CD4-positive, alpha-beta memory T cell (primary cell): Measurements from ENCODE around the gene NFRKB. TPM values are rescaled to one million over a fixed set of nuclear protein-coding genes. Genes with fewer than 3 reads are reported as not detected.

Experiments used
- CTCF ChIA-PET: fragments of 350-600 bp; sonication (Branson Sonifier 250); formaldehyde crosslinking; loops from one replicate; lab custom pipeline; 2021; ENCODE audit warnings: inconsistent platforms; ENCODE audit not compliant: partially characterized antibody; lab: Charles Lee
- POLR2A ChIA-PET: fragments of 350-600 bp; sonication (Branson Sonifier 250); formaldehyde crosslinking; loops from one replicate; lab custom pipeline; 2021; ENCODE audit not compliant: partially characterized antibody; lab: Charles Lee
- DNase-seq, 5 donors: peaks; one replicate each; pipeline versions ENCODE4 v3.0.0 to v3.0.0-alpha.2; 2020 to 2022; ENCODE audit warnings: mixed read lengths in 1 of 5
- H3K27ac ChIP-seq: one replicate; pipeline ENCODE4 v1.7.0; 2013; ENCODE audit warnings: low read depth, low read length
- H3K27me3 ChIP-seq: 2 replicates; pipeline ENCODE4 v1.7.0; 2013; ENCODE audit warnings: mild to moderate bottlenecking, low read length, moderate library complexity; ENCODE audit not compliant: insufficient read depth
- H3K36me3 ChIP-seq: 2 replicates; pipeline ENCODE4 v1.7.0; 2013; ENCODE audit warnings: mild to moderate bottlenecking, low read length, moderate library complexity; ENCODE audit not compliant: insufficient read depth
- H3K4me1 ChIP-seq: 2 replicates; pipeline ENCODE4 v1.7.0; 2013; ENCODE audit warnings: mild to moderate bottlenecking, low read length, moderate library complexity; ENCODE audit not compliant: insufficient read depth
- H3K4me3 ChIP-seq, 2 donors: one replicate each; pipeline ENCODE4 v1.7.0; 2013; ENCODE audit warnings: low read length in 2 of 2, mild to moderate bottlenecking in 1 of 2
- H3K9me3 ChIP-seq, 2 donors: one replicate each; pipeline ENCODE4 v1.7.0; 2013; ENCODE audit warnings: low read length in 2 of 2, control low read depth in 1 of 2; ENCODE audit not compliant: control insufficient read depth in 1 of 2
- H3K27ac Mint-ChIP-seq, 7 donors: one replicate each; pipeline ENCODE4 v1.8.0; 2020 to 2021; ENCODE audit warnings: mixed read lengths in 7 of 7, mild to moderate bottlenecking in 6 of 7, inconsistent platforms in 3 of 7, moderate library complexity in 3 of 7
- H3K27me3 Mint-ChIP-seq, 2 donors: one replicate each; pipeline ENCODE4 v1.8.0; 2020 to 2021; ENCODE audit warnings: mixed read lengths in 2 of 2
- H3K36me3 Mint-ChIP-seq, 2 donors: one replicate each; pipeline ENCODE4 v1.8.0; 2020 to 2021; ENCODE audit warnings: mixed read lengths in 2 of 2, inconsistent platforms in 1 of 2, mild to moderate bottlenecking in 1 of 2
- H3K4me1 Mint-ChIP-seq, 4 donors: one replicate each; pipeline ENCODE4 v1.8.0; 2020 to 2021; ENCODE audit warnings: mixed read lengths in 4 of 4, mild to moderate bottlenecking in 1 of 4
- H3K4me3 Mint-ChIP-seq, 8 donors: one replicate each; pipeline ENCODE4 v1.8.0; 2020 to 2021; ENCODE audit warnings: mixed read lengths in 8 of 8, mild to moderate bottlenecking in 7 of 8, moderate library complexity in 6 of 8, inconsistent platforms in 3 of 8
- H3K9me3 Mint-ChIP-seq, 8 donors: one replicate each; pipeline ENCODE4 v1.8.0; 2020 to 2021; ENCODE audit warnings: mixed read lengths in 8 of 8, mild to moderate bottlenecking in 5 of 8, inconsistent platforms in 3 of 8, moderate library complexity in 1 of 8
- intact Hi-C: fragments of 100-400 bp; cut with micrococcal nuclease; formaldehyde crosslinking; loops from one replicate; pipeline ENCODE4 v1.15.1; 2023
- polyA plus RNA-seq, 2 donors: library from polyadenylated mRNA; unstranded; fragments of 300-500 nt; fragmentation: Illumina TruSeq; gene quantifications; one replicate each; pipeline ENCODE4 v1.2.3, GENCODE V29; 2021
- total RNA-seq, 2 experiments: library from RNA; stranded (reverse); gene quantifications; one replicate each; pipeline ENCODE4 v1.2.3, GENCODE V29; 2021

The NFRKB gene
- total and polyA plus RNA-seq, 4 experiments from 2014 or later = 18.1 to 94.9 (median 63.2) TPM

DNA sequence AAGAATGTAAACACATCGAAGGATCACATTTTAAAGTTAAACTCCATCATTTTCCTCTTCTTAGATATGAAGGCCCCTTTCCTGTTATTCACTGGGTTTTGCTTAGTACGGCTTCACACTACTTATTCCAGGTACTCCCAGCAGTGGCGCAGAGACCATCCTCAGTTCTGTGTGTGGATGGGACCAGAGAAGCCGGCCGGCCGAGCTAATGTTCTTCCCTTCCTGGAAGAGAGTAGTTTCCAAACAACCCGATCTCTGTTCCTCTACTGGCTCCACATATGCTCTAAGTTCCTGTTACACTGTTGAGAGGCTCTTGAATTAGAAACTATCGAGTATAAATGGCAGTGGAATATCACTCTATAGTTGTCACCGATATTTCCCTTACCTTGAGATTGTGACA is 684 bp upstream of the NFRKB start:
- H3K4me3 ChIP-seq = peak overlapping the region in 1 of 2 donors; percentile 84
- H3K4me3 Mint-ChIP-seq = peak overlapping the region; percentile 92 to 94 (median 94)
- intact Hi-C loops = loop anchor here (5.0 kb wide), 1 partner anchor 109 kb away; no protein-coding TSS in a partner anchor

DNA sequence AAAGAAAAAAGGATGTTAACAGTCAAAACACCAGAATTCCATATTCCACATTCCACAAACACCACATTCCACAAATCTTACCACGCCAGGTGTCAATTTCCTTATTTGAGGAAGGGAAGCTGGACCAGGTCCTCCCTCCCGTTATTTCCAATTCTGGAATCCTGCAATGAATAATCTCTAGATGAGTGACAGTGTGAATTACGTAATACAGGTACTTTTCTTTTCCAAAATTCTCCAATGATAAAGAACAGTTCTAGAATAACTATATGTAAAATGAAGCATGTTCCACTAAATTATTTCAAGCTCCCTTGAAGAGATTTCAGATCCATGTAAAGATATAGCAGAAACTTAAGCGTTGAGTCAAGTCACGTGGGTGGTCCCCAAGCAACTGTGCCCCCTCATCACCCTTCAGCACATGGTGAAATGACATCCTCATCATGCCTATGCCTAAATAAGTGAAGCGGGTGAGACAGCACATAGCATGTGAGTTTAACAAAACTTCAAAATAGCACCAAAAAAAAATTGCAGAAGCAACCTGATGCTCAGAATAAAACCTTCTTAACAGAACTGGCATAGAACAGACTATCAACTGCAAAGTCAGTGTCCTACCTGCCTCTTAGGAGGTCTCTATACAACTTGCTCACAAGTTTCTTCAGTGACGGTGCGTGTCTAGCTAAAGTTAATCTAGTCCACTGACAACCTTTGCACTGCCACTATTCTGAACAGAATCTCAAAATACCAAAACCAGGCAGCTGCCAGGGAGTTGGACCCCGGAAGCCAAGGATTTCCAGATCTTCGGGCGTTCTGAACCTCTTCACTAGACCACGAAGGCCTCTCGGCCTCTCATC is 876 bp downstream of the NFRKB start:
- peaks cover 11% of the 10 kb centered on the region for H3K36me3 ChIP-seq
- DNase-seq = peak in 3 of 5 donors; percentile 18 to 29 (median 21)
- POLR2A ChIA-PET = interaction anchor here (0.7 to 3.1 kb wide), 17 partner anchors 9 to 237 kb away, joined by 3 to 29 read pairs (median 5); partner anchors contain the start of genes PRDM10 and TMEM45B

More for the DNA sequence above, 684 bp upstream of the NFRKB start:
- H3K9me3 Mint-ChIP-seq = peaks cover 0 to 2% (median 0%) of the 10 kb centered on the region in 8 donors
- Histone ChIP-seq H3K36me3 (peaks cover 11% of the 10 kb centered on the region), H3K27ac (peak overlapping the region; percentile 81), H3K27me3 (no peaks in the 10 kb centered on the region), H3K4me1 (peaks cover 29% of the 10 kb centered on the region), H3K9me3 (no peaks in the 10 kb centered on the region)
- no peaks in the 10 kb centered on the region for H3K27me3 Mint-ChIP-seq
- POLR2A ChIA-PET = interaction anchor here (0.6 to 3.1 kb wide), 11 partner anchors 8 to 236 kb away, joined by 3 to 29 read pairs (median 7); partner anchors contain the start of genes PRDM10 and TMEM45B
- DNase-seq = peak in 2 of 5 donors; percentile 2 to 3
- CTCF ChIA-PET = interaction anchor here (0.7 to 2.5 kb wide), 3 partner anchors 27 to 236 kb away, joined by 5 to 13 read pairs (median 9); no protein-coding TSS in a partner anchor
- H3K36me3 Mint-ChIP-seq = peaks cover 28 to 36% of the 10 kb centered on the region in 2 donors
- H3K4me1 Mint-ChIP-seq = peaks cover 20 to 47% (median 31%) of the 10 kb centered on the region in 4 donors
- H3K27ac Mint-ChIP-seq = peak overlapping the region; percentile 68 to 93 (median 90)

DNA sequence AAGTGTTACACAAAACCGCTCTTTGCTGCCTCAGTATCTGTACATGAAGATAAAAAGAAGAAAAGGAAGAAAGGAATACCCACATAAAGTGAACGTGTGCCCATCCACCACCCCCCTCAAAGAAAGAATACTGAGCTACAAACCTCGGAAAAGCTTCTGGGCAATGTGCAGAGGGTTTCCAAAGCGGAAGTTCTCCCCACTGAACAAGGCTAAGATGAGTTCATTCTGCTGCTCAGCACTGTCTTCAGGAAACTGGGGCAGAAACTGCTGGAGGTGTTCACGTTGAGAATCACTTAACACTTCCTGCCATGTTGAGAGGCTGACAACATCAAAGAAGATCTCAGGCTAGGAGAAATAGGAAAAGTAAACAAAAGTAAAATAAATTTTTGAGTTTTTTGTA is 6.9 kb downstream of the NFRKB start:
- Mint-ChIP-seq H3K27ac (peak overlapping the region; percentile 30 to 92 (median 81)), H3K4me1 (peaks cover 27 to 60% (median 37%) of the 10 kb centered on the region in 4 donors), H3K27me3 (no peaks in the 10 kb centered on the region), H3K9me3 (no peaks in the 10 kb centered on the region), H3K4me3 (peak overlapping the region in 6 of 8 donors; percentile 36 to 78 (median 55)), H3K36me3 (peaks cover 81% of the 10 kb centered on the region in 2 donors)
- H3K9me3 ChIP-seq = no peaks in the 10 kb centered on the region
- peaks cover 34% of the 10 kb centered on the region for H3K4me1 ChIP-seq
- H3K27ac ChIP-seq = peak overlapping the region; percentile 12
- no peaks in the 10 kb centered on the region for H3K27me3 ChIP-seq
- ChIA-PET POLR2A (interaction anchor here (0.9 to 1.3 kb wide), 3 partner anchors 21 to 74 kb away, joined by 3 to 7 read pairs (median 3); no protein-coding TSS in a partner anchor), CTCF (interaction anchor here (0.8 to 2.6 kb wide), 3 partner anchors 73 to 244 kb away, joined by 3 to 10 read pairs (median 5); partner anchors contain the start of gene TMEM45B)
- H3K4me3 ChIP-seq = no peak overlapping the region
- peak; percentile 29 to 49 (median 40) for DNase-seq
- intact Hi-C loops = no loop called here
- peaks cover 52% of the 10 kb centered on the region for H3K36me3 ChIP-seq

More for the DNA sequence above, 876 bp downstream of the NFRKB start:
- H3K27ac Mint-ChIP-seq = peak overlapping the region; percentile 82 to 93 (median 90)
- H3K9me3 Mint-ChIP-seq = peaks cover 0 to 2% (median 0%) of the 10 kb centered on the region in 8 donors
- H3K4me1 ChIP-seq = peaks cover 36% of the 10 kb centered on the region
- H3K4me1 Mint-ChIP-seq = peaks cover 25 to 59% (median 38%) of the 10 kb centered on the region in 4 donors
- H3K27ac ChIP-seq = peak overlapping the region; percentile 81
- H3K4me3 Mint-ChIP-seq = peak overlapping the region; percentile 92 to 94 (median 94)
- no peaks in the 10 kb centered on the region for H3K27me3 Mint-ChIP-seq
- H3K36me3 Mint-ChIP-seq = peaks cover 35 to 45% of the 10 kb centered on the region in 2 donors
- peak overlapping the region; percentile 61 to 84 for H3K4me3 ChIP-seq
- intact Hi-C loops = loop anchor here (1.0 to 5.0 kb wide), 7 partner anchors 40 to 420 kb away; partner anchors contain the start of genes APLP2, PRDM10 and ZBTB44
- CTCF ChIA-PET = interaction anchor here (0.6 to 2.5 kb wide), 7 partner anchors 13 to 237 kb away, joined by 3 to 13 read pairs (median 3); no protein-coding TSS in a partner anchor
- no peaks in the 10 kb centered on the region for H3K9me3 ChIP-seq
- no peaks in the 10 kb centered on the region for H3K27me3 ChIP-seq

DNA sequence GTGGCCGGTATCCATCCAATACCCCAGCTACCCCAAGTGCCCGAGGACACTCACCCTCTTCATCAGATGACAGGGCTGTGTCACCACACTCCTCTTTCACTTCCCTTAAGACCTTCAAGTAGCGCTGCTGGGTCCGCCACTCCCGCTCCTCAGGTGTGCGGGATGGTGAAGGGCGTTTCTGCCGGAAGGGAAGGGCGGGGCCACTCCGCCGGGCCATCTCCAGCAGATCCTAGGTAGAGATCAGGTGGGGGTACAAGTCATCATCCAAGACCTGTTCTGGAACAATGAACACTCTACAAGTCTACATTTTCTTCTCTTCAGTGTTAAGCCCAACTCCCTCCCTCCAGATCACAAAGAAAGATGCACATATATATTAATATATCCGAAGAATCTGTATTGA is 10.0 kb downstream of the NFRKB start:
- Mint-ChIP-seq H3K27me3 (no peaks in the 10 kb centered on the region), H3K36me3 (peaks cover 86 to 87% of the 10 kb centered on the region in 2 donors), H3K4me3 (no peak overlapping the region), H3K27ac (no peak overlapping the region), H3K9me3 (no peaks in the 10 kb centered on the region), H3K4me1 (peaks cover 19 to 35% (median 24%) of the 10 kb centered on the region in 4 donors)
- DNase-seq = no peak
- Histone ChIP-seq H3K27ac (no peak overlapping the region), H3K9me3 (no peaks in the 10 kb centered on the region), H3K4me3 (no peak overlapping the region), H3K36me3 (peaks cover 71% of the 10 kb centered on the region), H3K27me3 (no peaks in the 10 kb centered on the region), H3K4me1 (peaks cover 24% of the 10 kb centered on the region)
- intact Hi-C loops = no loop called here
- ChIA-PET CTCF (interaction anchor here (1.0 kb wide), 1 partner anchor 11 kb away, joined by 3 read pairs; no protein-coding TSS in a partner anchor), POLR2A (interaction anchor here (1.0 to 1.8 kb wide), 2 partner anchors 10 to 23 kb away, joined by 3 to 6 read pairs; partner anchors contain the start of gene NFRKB)

DNA sequence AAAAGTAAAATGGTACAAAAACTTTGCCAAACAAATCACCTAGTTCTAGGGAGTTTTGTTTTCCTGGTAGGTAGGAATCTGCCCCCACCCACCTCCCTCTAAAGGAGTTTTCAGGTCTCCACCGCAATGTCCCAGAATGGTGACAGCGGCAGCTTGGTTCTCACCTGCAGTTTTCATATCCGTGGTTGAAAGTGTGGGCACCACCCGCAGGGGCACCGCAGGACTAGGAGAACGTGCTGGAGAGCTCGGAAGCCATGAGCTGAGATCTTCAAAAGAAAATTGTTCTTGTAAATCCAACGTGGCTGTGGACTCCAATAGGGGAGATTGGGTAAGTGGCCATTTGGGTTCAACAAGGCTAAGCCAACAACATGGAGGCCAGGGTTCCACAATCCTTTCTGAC is 10.8 kb downstream of the NFRKB start:
- H3K36me3 Mint-ChIP-seq = peaks cover 84 to 86% of the 10 kb centered on the region in 2 donors
- peaks cover 20 to 27% (median 22%) of the 10 kb centered on the region in 4 donors for H3K4me1 Mint-ChIP-seq

DNA sequence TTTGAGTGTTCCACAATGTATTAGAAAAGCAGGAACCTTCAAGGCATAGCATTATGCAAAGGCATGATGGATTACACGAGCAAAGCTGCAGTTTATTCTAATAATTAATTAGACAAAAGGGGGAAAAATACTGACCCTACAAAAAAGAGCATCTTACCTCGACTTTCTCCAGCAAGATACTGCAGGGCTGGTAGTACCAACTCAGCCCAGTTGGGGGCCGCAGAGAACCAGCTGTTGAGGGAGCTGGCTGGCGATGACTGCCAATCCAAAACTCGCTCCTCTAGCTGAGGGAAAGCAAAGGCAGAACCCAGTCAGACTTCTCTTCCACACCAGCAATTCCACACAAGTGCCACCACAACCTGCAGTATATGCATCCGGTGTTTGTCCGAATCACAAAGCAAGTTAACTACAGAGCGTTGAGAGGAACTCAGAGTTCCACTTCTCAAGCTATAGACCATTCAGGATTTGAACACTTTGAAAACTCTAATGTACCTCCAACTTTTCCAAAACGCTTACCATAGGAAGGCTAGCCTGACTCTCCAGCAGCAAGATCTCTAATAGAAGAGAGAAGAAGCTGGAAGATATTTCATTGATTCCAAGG is 13.7 kb downstream of the NFRKB start:
- H3K4me1 ChIP-seq = no peaks in the 10 kb centered on the region
- no peak overlapping the region for H3K27ac ChIP-seq
- no peaks in the 10 kb centered on the region for H3K27me3 ChIP-seq
- no peak overlapping the region for H3K4me3 ChIP-seq
- H3K36me3 ChIP-seq = peaks cover 97% of the 10 kb centered on the region
- CTCF ChIA-PET = interaction anchor here (0.8 to 3.5 kb wide), 14 partner anchors 8 to 249 kb away, joined by 3 to 23 read pairs (median 3); partner anchors contain the start of gene NFRKB
- H3K36me3 Mint-ChIP-seq = peaks cover 86 to 93% of the 10 kb centered on the region in 2 donors
- H3K27ac Mint-ChIP-seq = peak overlapping the region in 2 of 7 donors; percentile 22 to 89
- POLR2A ChIA-PET = interaction anchor here (1.1 to 1.9 kb wide), 4 partner anchors 13 to 68 kb away, joined by 3 to 7 read pairs (median 4); partner anchors contain the start of gene NFRKB
- H3K4me3 Mint-ChIP-seq = no peak overlapping the region
- intact Hi-C loops = no loop called here
- no peaks in the 10 kb centered on the region for H3K27me3 Mint-ChIP-seq
- peak in 3 of 5 donors; percentile 17 to 39 (median 33) for DNase-seq
- H3K9me3 Mint-ChIP-seq = no peaks in the 10 kb centered on the region
- H3K4me1 Mint-ChIP-seq = peaks cover 0 to 10% (median 5%) of the 10 kb centered on the region in 4 donors
- H3K9me3 ChIP-seq = no peaks in the 10 kb centered on the region

More for the DNA sequence above, 10.8 kb downstream of the NFRKB start:
- no peak for DNase-seq
- Mint-ChIP-seq H3K4me3 (no peak overlapping the region), H3K9me3 (no peaks in the 10 kb centered on the region), H3K27ac (peak overlapping the region in 1 of 7 donors; percentile 59), H3K27me3 (no peaks in the 10 kb centered on the region)
- peaks cover 18% of the 10 kb centered on the region for H3K4me1 ChIP-seq
- no peak overlapping the region for H3K27ac ChIP-seq
- H3K36me3 ChIP-seq = peaks cover 77% of the 10 kb centered on the region
- no peak overlapping the region for H3K4me3 ChIP-seq
- no peaks in the 10 kb centered on the region for H3K27me3 ChIP-seq
- ChIA-PET CTCF (interaction anchor here (0.9 kb wide), 1 partner anchor 248 kb away, joined by 3 read pairs; no protein-coding TSS in a partner anchor), POLR2A (interaction anchor here (1.0 to 1.8 kb wide), 2 partner anchors 10 to 23 kb away, joined by 3 to 6 read pairs; partner anchors contain the start of gene NFRKB)
- no peaks in the 10 kb centered on the region for H3K9me3 ChIP-seq
- intact Hi-C loops = no loop called here
